Fibroblast of mammary gland (primary cell): Measurements from ENCODE around the gene DEAF1.

Experiments
- DNase-seq: peaks from one replicate; pipeline ENCODE4 v3.0.0-alpha.2; 2010; ENCODE audit warnings: low read depth
- H3K4me3 ChIP-seq: 2 replicates; pipeline ENCODE4 v1.5.1; 2011; ENCODE audit warnings: low read depth, mild to moderate bottlenecking, low read length, moderate library complexity; ENCODE audit not compliant: control insufficient read depth
- TF ChIP-seq, protein P1 (sequence below): conservative IDR thresholded peaks from 2 replicates; pipeline ENCODE4 v1.5.1; 2011; ENCODE audit warnings: low read depth, low read length, inconsistent platforms; ENCODE audit not compliant: control insufficient read depth, insufficient read depth

DEAF1 gene

DNA sequence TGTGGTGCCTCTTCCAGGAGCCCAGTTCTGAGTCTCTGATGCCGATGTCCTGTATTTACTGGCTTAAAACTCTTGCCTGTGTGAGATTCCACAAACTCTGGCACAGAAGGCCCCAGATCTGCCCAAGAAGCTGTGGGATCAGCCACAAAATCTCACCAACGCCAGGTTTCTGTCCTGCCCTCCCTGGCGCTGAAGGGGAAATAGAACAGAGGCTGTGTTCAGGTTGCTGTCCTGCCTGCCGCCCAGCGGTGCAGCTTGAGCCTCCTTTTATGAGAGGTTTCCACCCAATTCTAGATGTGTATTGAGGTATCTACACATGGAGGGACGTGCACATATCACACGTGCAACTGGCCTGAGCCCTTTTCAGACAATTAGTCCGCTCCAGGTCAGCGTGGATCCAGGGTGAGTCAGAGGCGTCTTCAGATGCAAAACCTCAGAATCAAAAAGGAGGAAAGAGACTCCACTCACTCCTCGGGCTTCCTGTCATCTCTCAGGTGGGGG is 2.8 kb upstream of the DEAF1 start:
- peak overlapping the region; percentile 23 for H3K4me3 ChIP-seq
- TF ChIP-seq, protein P1, sequence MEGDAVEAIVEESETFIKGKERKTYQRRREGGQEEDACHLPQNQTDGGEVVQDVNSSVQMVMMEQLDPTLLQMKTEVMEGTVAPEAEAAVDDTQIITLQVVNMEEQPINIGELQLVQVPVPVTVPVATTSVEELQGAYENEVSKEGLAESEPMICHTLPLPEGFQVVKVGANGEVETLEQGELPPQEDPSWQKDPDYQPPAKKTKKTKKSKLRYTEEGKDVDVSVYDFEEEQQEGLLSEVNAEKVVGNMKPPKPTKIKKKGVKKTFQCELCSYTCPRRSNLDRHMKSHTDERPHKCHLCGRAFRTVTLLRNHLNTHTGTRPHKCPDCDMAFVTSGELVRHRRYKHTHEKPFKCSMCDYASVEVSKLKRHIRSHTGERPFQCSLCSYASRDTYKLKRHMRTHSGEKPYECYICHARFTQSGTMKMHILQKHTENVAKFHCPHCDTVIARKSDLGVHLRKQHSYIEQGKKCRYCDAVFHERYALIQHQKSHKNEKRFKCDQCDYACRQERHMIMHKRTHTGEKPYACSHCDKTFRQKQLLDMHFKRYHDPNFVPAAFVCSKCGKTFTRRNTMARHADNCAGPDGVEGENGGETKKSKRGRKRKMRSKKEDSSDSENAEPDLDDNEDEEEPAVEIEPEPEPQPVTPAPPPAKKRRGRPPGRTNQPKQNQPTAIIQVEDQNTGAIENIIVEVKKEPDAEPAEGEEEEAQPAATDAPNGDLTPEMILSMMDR: no peak
- peak; percentile 72 for DNase-seq

DNA sequence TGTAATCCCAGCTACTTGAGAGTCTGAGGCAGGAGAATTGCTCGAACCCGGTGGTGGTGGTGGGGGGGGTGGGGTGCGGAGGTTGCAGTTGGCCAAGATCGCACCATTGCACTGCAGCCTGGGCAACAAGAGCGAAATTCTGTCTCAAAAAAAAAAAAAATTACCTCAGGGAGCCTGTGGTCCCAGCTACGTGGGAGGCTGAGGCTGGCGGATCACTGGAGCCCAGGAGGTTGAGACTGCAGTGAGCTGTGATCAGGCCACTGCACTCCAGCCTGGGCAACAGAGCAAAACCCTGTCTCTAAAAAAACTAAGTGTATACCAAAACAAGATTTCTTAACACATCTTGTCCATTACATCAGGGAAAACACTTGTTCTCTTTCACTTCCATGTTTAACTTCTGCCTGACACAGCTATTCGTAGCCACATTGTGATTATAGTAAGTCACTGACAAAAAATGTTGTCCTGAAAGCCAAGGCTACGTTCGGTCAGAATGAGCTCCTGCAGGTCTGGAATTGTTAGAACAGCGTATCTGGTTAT is 2.0 kb upstream of the DEAF1 start:
- TF ChIP-seq, protein P1: no peak
- DNase-seq: peak; percentile 87
- peak overlapping the region; percentile 82 for H3K4me3 ChIP-seq

DNA sequence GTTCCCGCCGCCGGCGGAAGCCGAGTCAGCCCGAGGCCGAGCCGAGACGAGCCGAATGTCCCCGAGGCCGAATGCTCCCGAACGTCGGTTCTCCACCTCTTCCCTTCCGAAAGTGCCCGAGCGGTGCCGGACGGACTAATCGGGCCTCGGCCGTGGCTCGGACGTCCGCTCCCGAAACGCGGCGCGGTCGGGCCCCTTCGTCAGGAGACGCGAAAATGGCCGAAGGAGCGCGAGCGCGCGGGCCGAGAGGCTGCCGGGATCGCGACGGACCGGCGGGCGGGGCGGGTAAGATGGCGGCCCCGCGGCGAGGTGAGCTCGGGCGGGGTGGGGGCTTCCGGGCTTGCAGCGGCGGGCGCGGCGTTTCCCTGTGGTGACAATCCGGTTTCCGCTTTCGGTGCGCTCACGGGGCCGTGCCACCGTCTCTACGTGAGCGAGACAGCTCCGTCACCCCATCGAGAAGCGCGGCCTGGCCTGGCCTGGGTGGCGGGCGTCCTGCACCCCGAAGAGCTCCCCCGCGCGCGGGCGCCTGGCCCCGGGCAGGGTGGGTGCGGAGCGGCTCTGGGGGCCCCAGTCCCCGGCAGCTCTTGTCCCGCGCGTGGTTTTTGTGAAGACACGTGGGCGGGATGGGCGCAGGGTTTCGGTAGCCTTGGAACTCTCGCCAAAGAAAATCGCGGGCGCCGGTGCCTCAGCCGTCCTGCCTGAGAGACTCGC is 671 bp upstream of the DEAF1 start, which contains the start of gene TMEM80:
TSS of gene TMEM80 (plus strand) at position 279 of the 711 bp plus-strand sequence. CDS start at position 291, 12 bp downstream.
- peak; percentile 96 for DNase-seq
- H3K4me3 ChIP-seq: peak within 1 kb of the TSS; percentile 82
- TF ChIP-seq, protein P1: no peak

DNA sequence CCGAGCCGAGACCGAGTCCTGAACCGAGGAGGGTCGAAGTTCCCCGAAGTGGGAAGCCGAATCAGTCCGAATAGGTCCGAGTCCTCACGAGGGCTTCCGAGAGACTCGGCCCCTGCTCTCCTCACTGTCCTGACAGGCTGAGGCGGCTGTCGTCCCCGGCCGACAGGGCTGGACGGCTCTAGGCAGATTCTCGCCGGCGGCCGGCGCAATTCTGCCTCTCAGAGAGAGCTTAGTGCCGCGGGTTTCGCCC is 191 bp upstream of the DEAF1 start:
- peak overlapping the region; percentile 62 for H3K4me3 ChIP-seq
- DNase-seq: no peak
- TF ChIP-seq, protein P1: no peak

DNA sequence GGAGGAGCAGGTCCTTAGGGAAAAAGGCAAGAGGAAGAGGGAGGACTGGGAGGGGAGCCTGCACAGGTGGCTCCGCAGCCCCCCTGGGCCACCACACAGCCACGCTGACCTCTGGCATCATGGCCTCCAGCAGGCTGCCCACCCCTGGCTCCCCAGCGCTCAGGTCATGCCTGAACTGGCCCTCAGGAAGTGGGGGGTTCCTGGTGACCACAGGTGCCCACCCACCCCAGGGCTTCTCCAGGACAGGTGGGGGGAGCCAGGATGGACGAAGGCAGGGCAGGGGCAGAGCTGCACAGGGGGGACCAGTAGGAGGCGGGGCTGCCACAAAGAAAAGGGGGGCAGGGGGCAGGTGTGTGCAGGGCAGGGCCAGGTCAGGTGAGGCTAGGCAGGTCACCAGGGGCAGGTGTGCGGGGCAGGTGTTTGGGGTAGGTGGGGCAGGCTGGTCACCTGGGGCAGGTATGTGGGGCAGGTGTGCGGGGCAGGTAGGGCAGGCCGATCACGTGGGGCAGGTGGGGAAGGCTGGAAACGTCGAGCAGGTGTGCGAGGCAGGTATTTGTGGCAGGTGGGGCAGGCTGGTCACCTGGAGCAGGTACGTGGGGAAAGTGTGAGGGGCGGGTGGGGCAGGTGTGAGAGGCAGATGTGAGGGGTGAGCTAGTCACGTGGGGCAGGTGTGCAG is 997 bp downstream of the DEAF1 start:
- DNase-seq: no peak
- peak overlapping the region; percentile 35 for H3K4me3 ChIP-seq
- TF ChIP-seq, protein P1: no peak

DNA sequence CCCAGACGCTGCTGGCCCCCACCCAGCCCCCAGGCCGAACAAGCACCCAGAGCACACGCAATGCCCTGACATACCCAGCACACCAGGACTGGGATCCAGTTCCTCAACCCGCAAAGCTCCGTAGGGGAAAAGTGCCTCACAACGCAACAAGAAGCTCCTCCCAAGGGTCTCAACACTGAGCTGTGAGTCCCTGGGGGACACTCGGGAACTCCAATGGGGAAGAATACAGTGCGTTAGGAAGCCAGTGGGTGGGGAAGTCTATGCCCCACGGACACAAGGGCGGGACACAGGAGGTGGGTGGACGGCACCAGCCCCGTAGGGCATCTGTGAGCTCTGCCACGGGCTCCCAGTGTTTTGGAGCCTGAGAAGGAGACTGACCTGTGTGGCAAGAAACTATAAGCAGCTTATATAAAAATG is 1.6 kb downstream of the DEAF1 start:
- TF ChIP-seq, protein P1: no peak
- peak overlapping the region; percentile 35 for H3K4me3 ChIP-seq
- DNase-seq: peak; percentile 31
